Activated naive CD8-positive, alpha-beta T cell treated with anti-CD3 and anti-CD28 coated beads for 36 hours (primary cell): ENCODE data around the gene THAP7. TPM values are rescaled to one million over a fixed set of nuclear protein-coding genes. Genes with fewer than 3 reads are reported as not detected.
A peak's percentile ranks its signal among the peaks of the same experiment; 100 is the strongest.

ENCODE experiments used
- DNase-seq: peaks from one replicate; pipeline ENCODE4 v3.0.0; 2021
- H3K27ac Mint-ChIP-seq: one replicate; pipeline ENCODE4 v1.8.0; 2022; ENCODE audit warnings: mild to moderate bottlenecking, moderate library complexity, mixed read lengths
- H3K27me3 Mint-ChIP-seq: one replicate; pipeline ENCODE4 v1.8.0; 2022; ENCODE audit warnings: mild to moderate bottlenecking, mixed read lengths
- H3K36me3 Mint-ChIP-seq: one replicate; pipeline ENCODE4 v1.8.0; 2021; ENCODE audit warnings: mild to moderate bottlenecking, mixed read lengths
- H3K4me1 Mint-ChIP-seq: one replicate; pipeline ENCODE4 v1.8.0; 2021; ENCODE audit warnings: mixed read lengths
- H3K4me3 Mint-ChIP-seq: one replicate; pipeline ENCODE4 v1.8.0; 2022; ENCODE audit warnings: mild to moderate bottlenecking, moderate library complexity, mixed read lengths
- H3K9me3 Mint-ChIP-seq: one replicate; pipeline ENCODE4 v1.8.0; 2022; ENCODE audit warnings: mixed read lengths
- total RNA-seq, 2 experiments: library from RNA; stranded (reverse); gene quantifications; one replicate each; pipeline ENCODE4 v1.2.3, GENCODE V29; 2021

The THAP7 gene
- total RNA-seq, 2 experiments from 2014 or later, result 34.3 to 34.5 TPM

GRCh38 chr22:20993304-20994127 is 8.4 kb downstream of the THAP7 start:
- Mint-ChIP-seq H3K9me3 (no peaks in the 10 kb centered on the region), H3K36me3 (peaks cover 1% of the 10 kb centered on the region), H3K4me1 (peaks cover 9% of the 10 kb centered on the region), H3K27ac (no peak overlapping the region), H3K27me3 (no peaks in the 10 kb centered on the region), H3K4me3 (no peak overlapping the region)
- no peak for DNase-seq

GRCh38 chr22:20992456-20993303 is 9.2 kb downstream of the THAP7 start:
- Mint-ChIP-seq H3K36me3 (peaks cover 1% of the 10 kb centered on the region), H3K9me3 (no peaks in the 10 kb centered on the region), H3K4me3 (no peak overlapping the region), H3K27ac (no peak overlapping the region), H3K4me1 (peaks cover 6% of the 10 kb centered on the region), H3K27me3 (no peaks in the 10 kb centered on the region)
- DNase-seq, result no peak

GRCh38 chr22:20992056-20992442 is 9.9 kb downstream of the THAP7 start:
- peaks cover 6% of the 10 kb centered on the region for H3K4me1 Mint-ChIP-seq
- H3K27ac Mint-ChIP-seq, result no peak overlapping the region
- no peaks in the 10 kb centered on the region for H3K27me3 Mint-ChIP-seq
- peaks cover 1% of the 10 kb centered on the region for H3K36me3 Mint-ChIP-seq
- H3K4me3 Mint-ChIP-seq, result no peak overlapping the region
- no peak for DNase-seq
- no peaks in the 10 kb centered on the region for H3K9me3 Mint-ChIP-seq

GRCh38 chr22:20991252-20992055 is 10.5 kb downstream of the THAP7 start:
- Mint-ChIP-seq H3K9me3 (no peaks in the 10 kb centered on the region), H3K27me3 (no peaks in the 10 kb centered on the region), H3K4me1 (peaks cover 6% of the 10 kb centered on the region), H3K36me3 (peaks cover 1% of the 10 kb centered on the region), H3K27ac (no peak overlapping the region), H3K4me3 (no peak overlapping the region)
- no peak for DNase-seq

- Mint-ChIP-seq H3K4me3 (no peak overlapping the region), H3K9me3 (no peaks in the 10 kb centered on the region), H3K4me1 (peaks cover 6% of the 10 kb centered on the region), H3K27ac (no peak overlapping the region), H3K36me3 (peaks cover 1% of the 10 kb centered on the region), H3K27me3 (no peaks in the 10 kb centered on the region)
- no peak for DNase-seq
These were observed 11.4 kb downstream of the THAP7 start for GRCh38 chr22:20990184-20991180.

GRCh38 chr22:20989323-20990138 is 12.4 kb downstream of the THAP7 start:
- H3K36me3 Mint-ChIP-seq, result no peaks in the 10 kb centered on the region
- H3K4me1 Mint-ChIP-seq, result peaks cover 6% of the 10 kb centered on the region
- no peaks in the 10 kb centered on the region for H3K9me3 Mint-ChIP-seq
- H3K4me3 Mint-ChIP-seq, result no peak overlapping the region
- H3K27me3 Mint-ChIP-seq, result no peaks in the 10 kb centered on the region
- H3K27ac Mint-ChIP-seq, result no peak overlapping the region
- no peak for DNase-seq

GRCh38 chr22:20988573-20989322 is 13.2 kb downstream of the THAP7 start:
- Mint-ChIP-seq H3K4me3 (no peak overlapping the region), H3K27ac (no peak overlapping the region), H3K4me1 (peaks cover 9% of the 10 kb centered on the region), H3K9me3 (no peaks in the 10 kb centered on the region), H3K36me3 (no peaks in the 10 kb centered on the region), H3K27me3 (no peaks in the 10 kb centered on the region)
- no peak for DNase-seq

- H3K9me3 Mint-ChIP-seq, result no peaks in the 10 kb centered on the region
- H3K27ac Mint-ChIP-seq, result no peak overlapping the region
- no peak for DNase-seq
- peaks cover 19% of the 10 kb centered on the region for H3K4me1 Mint-ChIP-seq
- H3K4me3 Mint-ChIP-seq, result no peak overlapping the region
- H3K36me3 Mint-ChIP-seq, result peaks cover 1% of the 10 kb centered on the region
- no peaks in the 10 kb centered on the region for H3K27me3 Mint-ChIP-seq
These were observed 14.5 kb downstream of the THAP7 start for GRCh38 chr22:20987375-20987774.

- Mint-ChIP-seq H3K27ac (no peak overlapping the region), H3K9me3 (no peaks in the 10 kb centered on the region), H3K36me3 (peaks cover 1% of the 10 kb centered on the region), H3K4me3 (no peak overlapping the region), H3K4me1 (peaks cover 19% of the 10 kb centered on the region), H3K27me3 (no peaks in the 10 kb centered on the region)
- DNase-seq, result no peak
These were observed 15.6 kb downstream of the THAP7 start for GRCh38 chr22:20986365-20986764.

- Mint-ChIP-seq H3K27ac (no peak overlapping the region), H3K27me3 (no peaks in the 10 kb centered on the region), H3K4me1 (peaks cover 24% of the 10 kb centered on the region), H3K4me3 (no peak overlapping the region), H3K36me3 (peaks cover 1% of the 10 kb centered on the region), H3K9me3 (no peaks in the 10 kb centered on the region)
- DNase-seq, result no peak
These were observed 16.2 kb downstream of the THAP7 start for GRCh38 chr22:20985720-20986119.

- H3K27me3 Mint-ChIP-seq, result no peaks in the 10 kb centered on the region
- H3K4me1 Mint-ChIP-seq, result peaks cover 33% of the 10 kb centered on the region
- DNase-seq, result no peak
- peak overlapping the region; percentile 88 for H3K27ac Mint-ChIP-seq
- H3K9me3 Mint-ChIP-seq, result peaks cover 6% of the 10 kb centered on the region
- peaks cover 1% of the 10 kb centered on the region for H3K36me3 Mint-ChIP-seq
- peak overlapping the region; percentile 98 for H3K4me3 Mint-ChIP-seq
These were observed 18.7 kb downstream of the THAP7 start for GRCh38 chr22:20983081-20983771.

GRCh38 chr22:20982563-20982882 is 19.4 kb downstream of the THAP7 start:
- Mint-ChIP-seq H3K27ac (peak overlapping the region; percentile 88), H3K9me3 (peaks cover 7% of the 10 kb centered on the region), H3K27me3 (no peaks in the 10 kb centered on the region), H3K4me3 (peak overlapping the region; percentile 98), H3K36me3 (peaks cover 1% of the 10 kb centered on the region), H3K4me1 (peaks cover 33% of the 10 kb centered on the region)
- DNase-seq, result no peak
